ENCODE results near the gene CFC1B.
"Not testable (repeated sequence)": the region's sequence is repeated elsewhere in the genome, so short reads cannot be mapped to it uniquely, and the experiment has no call there.

CFC1B gene

DNA sequence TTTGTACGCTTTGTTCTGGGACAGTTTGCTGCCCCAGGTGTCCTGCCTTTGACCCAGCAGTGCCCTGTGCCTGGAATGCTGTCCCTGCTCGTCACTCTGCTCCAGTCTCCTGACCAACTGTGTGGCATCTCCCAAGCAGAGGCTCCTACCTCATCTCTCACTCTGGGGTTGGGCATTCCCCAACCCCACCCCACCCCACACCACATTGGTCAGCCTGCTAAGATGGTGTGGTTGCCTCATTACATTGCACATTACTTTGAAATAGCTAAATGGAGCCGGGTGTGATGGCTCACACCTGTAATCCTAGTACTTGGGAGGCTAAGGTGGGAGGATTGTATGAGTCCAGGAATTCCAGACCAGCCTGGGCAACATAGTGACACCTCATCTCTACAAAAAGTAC, 50.9 kb downstream of the CFC1B start:
- not testable (repeated sequence) for DNase-seq

DNA sequence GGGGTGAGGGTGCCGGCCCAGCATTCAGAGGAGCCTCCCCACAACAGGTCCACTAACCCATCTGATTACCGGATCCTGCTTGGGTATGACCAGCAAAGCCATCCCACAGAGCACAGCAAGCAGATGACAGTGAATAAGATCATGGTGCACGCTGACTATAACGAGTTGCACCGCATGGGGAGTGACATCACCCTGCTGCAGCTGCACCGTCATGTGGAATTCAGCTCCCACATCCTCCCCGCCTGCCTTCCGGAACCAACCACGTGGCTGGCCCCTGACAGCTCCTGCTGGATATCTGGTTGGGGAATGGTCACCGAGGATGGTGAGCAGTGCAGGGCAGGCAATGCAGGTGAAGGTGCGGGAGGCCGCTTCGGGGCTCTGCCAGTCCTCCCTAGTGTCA, 53.2 kb downstream of the CFC1B start:
- DNase-seq = not testable (repeated sequence)

DNA sequence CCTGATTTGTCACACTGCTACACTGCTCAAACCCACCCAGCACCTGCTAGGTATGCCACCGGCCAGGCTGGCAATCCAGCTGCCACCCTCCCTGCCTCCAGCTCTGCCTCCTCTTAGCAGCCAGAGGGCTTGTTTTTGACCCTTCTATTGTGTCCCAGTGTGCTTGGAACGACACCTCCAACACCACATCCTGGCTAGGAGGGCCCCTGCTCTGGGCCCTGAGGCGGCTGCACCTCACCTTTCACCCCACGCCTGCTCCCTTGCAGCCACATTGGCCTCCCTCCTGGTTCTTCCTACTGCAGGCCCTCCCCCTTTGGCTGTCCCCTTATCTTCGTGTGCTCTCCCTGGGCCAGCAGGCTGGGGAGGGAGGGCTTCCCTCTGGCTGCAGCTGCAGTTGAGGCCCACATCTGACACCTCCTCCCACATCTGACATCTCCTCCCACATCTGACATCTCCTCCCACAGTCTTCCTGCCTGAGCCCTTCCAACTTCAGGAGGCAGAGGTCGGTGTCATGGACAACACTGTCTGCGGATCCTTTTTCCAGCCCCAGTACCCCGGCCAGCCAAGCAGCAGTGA, 55.3 kb downstream of the CFC1B start:
- DNase-seq = not testable (repeated sequence)

DNA sequence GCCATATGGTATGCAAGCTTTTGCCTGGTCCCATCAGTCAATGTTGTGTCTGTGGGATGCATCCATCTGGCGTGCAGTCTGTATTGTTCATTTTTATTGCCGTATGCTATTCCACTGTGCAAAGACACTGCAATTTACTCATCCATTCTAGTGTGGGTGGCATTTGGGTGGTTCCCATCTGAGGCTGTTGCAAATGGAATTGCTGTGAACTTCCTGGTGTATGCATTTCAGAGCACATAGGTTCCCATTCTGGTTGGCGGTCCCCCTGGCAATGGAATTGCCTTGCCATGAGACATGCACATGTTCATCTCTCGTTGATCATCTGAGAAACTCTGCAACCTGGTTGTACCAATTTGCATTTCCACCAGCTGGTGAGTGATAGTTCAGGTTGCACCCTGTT, 56.5 kb downstream of the CFC1B start:
- DNase-seq = not testable (repeated sequence)
